Calu3 (cell line): ENCODE data around the gene OS9. TPM values are rescaled to one million over a fixed set of nuclear protein-coding genes. Genes with fewer than 3 reads are reported as not detected.
A peak's percentile ranks its signal among the peaks of the same experiment; 100 is the strongest.

Source experiments
- BruUV-seq: library from RNA; stranded (reverse); fragments of 400-500 nt; replicated peaks from 2 replicates; lab custom pipeline; 2021; lab: Mats Ljungman, UMichigan
- CTCF ChIA-PET: fragments of 300-600 bp; sonication (Branson Sonifier 250); formaldehyde crosslinking; loops from one replicate; lab custom pipeline; 2022; ENCODE audit warnings: antibody characterized with exemption; lab: Charles Lee
- DNase-seq: peaks from one replicate; pipeline ENCODE4 v3.0.0; 2022
- H3K27ac Mint-ChIP-seq: one replicate; pipeline ENCODE4 v1.8.0; 2022; ENCODE audit warnings: mixed read lengths; ENCODE audit not compliant: unreplicated experiment
- H3K27me3 Mint-ChIP-seq: one replicate; pipeline ENCODE4 v1.8.0; 2022; ENCODE audit warnings: mixed read lengths; ENCODE audit not compliant: unreplicated experiment
- H3K36me3 Mint-ChIP-seq: one replicate; pipeline ENCODE4 v1.8.0; 2022; ENCODE audit warnings: mild to moderate bottlenecking, moderate library complexity, mixed read lengths; ENCODE audit not compliant: insufficient read depth, unreplicated experiment
- H3K4me1 Mint-ChIP-seq: one replicate; pipeline ENCODE4 v1.8.0; 2022; ENCODE audit warnings: mild to moderate bottlenecking, low read depth, mixed read lengths; ENCODE audit not compliant: unreplicated experiment
- H3K4me3 Mint-ChIP-seq: one replicate; pipeline ENCODE4 v1.8.0; 2022; ENCODE audit warnings: mild to moderate bottlenecking, low read depth, moderate library complexity, mixed read lengths; ENCODE audit not compliant: unreplicated experiment
- H3K9me3 Mint-ChIP-seq: one replicate; pipeline ENCODE4 v1.8.0; 2022; ENCODE audit warnings: low read depth, mixed read lengths; ENCODE audit not compliant: unreplicated experiment
- CTCF ChIP-seq: fragments of 200-600 bp; IDR thresholded peaks from one replicate; pipeline ENCODE4 v1.8.0; 2022; ENCODE audit warnings: antibody characterized with exemption; ENCODE audit not compliant: unreplicated experiment
- intact Hi-C: fragments of 100-400 bp; cut with micrococcal nuclease; formaldehyde crosslinking; loops from one replicate; pipeline ENCODE4 v1.10.0; 2022; ENCODE audit not compliant: unreplicated experiment
- total RNA-seq: library from RNA; stranded (reverse); gene quantifications from 2 replicates; pipeline ENCODE4 v1.2.3, GENCODE V29; 2022

The OS9 gene
- total RNA-seq, 1 experiment from 2014 or later, result 221 TPM

GRCh38 chr12:57762463-57762862 lies 68.5 kb downstream of the OS9 start:
- no peak for TF ChIP-seq CTCF
- CTCF ChIA-PET, result no interaction called here
- Mint-ChIP-seq H3K4me1 (peaks cover 22% of the 10 kb centered on the region), H3K27ac (no peak overlapping the region), H3K27me3 (peaks cover 45% of the 10 kb centered on the region), H3K36me3 (peaks cover 51% of the 10 kb centered on the region), H3K9me3 (no peaks in the 10 kb centered on the region), H3K4me3 (no peak overlapping the region)
- intact Hi-C loops, result no loop called here
- BruUV-seq, result no TSS peak
- no peak for DNase-seq

- TF ChIP-seq CTCF, result no peak
- Mint-ChIP-seq H3K36me3 (peaks cover 48% of the 10 kb centered on the region), H3K4me3 (peak overlapping the region; percentile 81), H3K9me3 (no peaks in the 10 kb centered on the region), H3K27me3 (peaks cover 45% of the 10 kb centered on the region), H3K27ac (no peak overlapping the region), H3K4me1 (peaks cover 22% of the 10 kb centered on the region)
- CTCF ChIA-PET, result interaction anchor here (0.9 kb wide), 1 partner anchor 20 kb away, joined by 3 read pairs; the partner anchor contains the start of gene TSPAN31
- DNase-seq, result no peak
- no TSS peak for BruUV-seq
- intact Hi-C loops, result no loop called here
These were observed 70.1 kb downstream of the OS9 start for GRCh38 chr12:57763881-57764661.

GRCh38 chr12:57764662-57765002 lies 70.7 kb downstream of the OS9 start:
- Mint-ChIP-seq H3K4me1 (peaks cover 22% of the 10 kb centered on the region), H3K27ac (no peak overlapping the region), H3K27me3 (peaks cover 45% of the 10 kb centered on the region), H3K9me3 (no peaks in the 10 kb centered on the region), H3K36me3 (peaks cover 42% of the 10 kb centered on the region), H3K4me3 (peak overlapping the region; percentile 81)
- no peak for TF ChIP-seq CTCF
- peak; percentile 32 for DNase-seq
- BruUV-seq, result no TSS peak
- intact Hi-C loops, result no loop called here
- CTCF ChIA-PET, result interaction anchor here (0.8 to 0.9 kb wide), 2 partner anchors 20 to 56 kb away, joined by 3 read pairs; partner anchors contain the start of gene TSPAN31

- peaks cover 45% of the 10 kb centered on the region for H3K27me3 Mint-ChIP-seq
- H3K27ac Mint-ChIP-seq, result peak overlapping the region; percentile 20
- TF ChIP-seq CTCF, result peak; percentile 42
- intact Hi-C loops, result no loop called here
- no peaks in the 10 kb centered on the region for H3K9me3 Mint-ChIP-seq
- peak; percentile 68 for DNase-seq
- H3K36me3 Mint-ChIP-seq, result peaks cover 37% of the 10 kb centered on the region
- CTCF ChIA-PET, result interaction anchor here (0.6 to 1.7 kb wide), 4 partner anchors 9 to 1665 kb away, joined by 3 to 9 read pairs (median 5); partner anchors contain the start of gene TSPAN31
- H3K4me1 Mint-ChIP-seq, result peaks cover 22% of the 10 kb centered on the region
- BruUV-seq, result no TSS peak
- peak overlapping the region; percentile 81 for H3K4me3 Mint-ChIP-seq
These were observed 71.2 kb downstream of the OS9 start for GRCh38 chr12:57765003-57765697.
